SU-DHL-6 (cell line): Measurements from ENCODE around the gene C13orf46.

ENCODE experiments used
- CTCF ChIP-seq: fragments of 200-600 bp; sonication (generic); IDR thresholded peaks from one replicate; pipeline ENCODE4 v1.5.1; 2017; ENCODE audit warnings: antibody characterized with exemption, mild to moderate bottlenecking, low read length, moderate library complexity; ENCODE audit not compliant: insufficient read depth, poor library complexity, severe bottlenecking
- EZH2phosphoT487 ChIP-seq: fragments of 200-600 bp; sonication (generic), shearing (Covaris generic); conservative IDR thresholded peaks from 2 replicates; pipeline ENCODE4 v1.6.1; 2018; ENCODE audit warnings: mild to moderate bottlenecking, antibody characterized with exemption, low read length, moderate library complexity, mixed read lengths

- TF ChIP-seq CTCF: no peak
- TF ChIP-seq EZH2phosphoT487: no peak
These were observed 6.6 kb downstream of the C13orf46 start for GRCh38 chr13:113967206-113967720.
